Heart left ventricle (tissue), 16 donors: ENCODE data around the gene MPRIP. TPM values are rescaled to one million over a fixed set of nuclear protein-coding genes. Genes with fewer than 3 reads are reported as not detected.

Experiments
- ATAC-seq, 4 donors: fragments of 200-7000 bp; cut with Tn5 transposase; one replicate each; pipeline ENCODE4 v1.9.1; 2020 to 2022; ENCODE audit warnings: moderate library complexity in 4 of 4, mild to moderate bottlenecking in 3 of 4, moderate number of reproducible peaks in 1 of 4
- DNase-seq, 5 donors: peaks; one replicate each; pipeline ENCODE4 v3.0.0-alpha.2; 2020
- H3K27ac ChIP-seq, 12 donors: fragments of 200-600 bp; sonication (generic) in 4 of 12; one replicate each; pipeline versions ENCODE4 v1.5.0 to v1.8.0; 2016 to 2022; ENCODE audit warnings: mild to moderate bottlenecking in 2 of 12
- H3K27me3 ChIP-seq, 9 donors: fragments of 200-600 bp; sonication (generic) in 2 of 9; one replicate each; pipeline versions ENCODE4 v1.5.1 to v1.8.0; 2016 to 2022; ENCODE audit warnings: mild to moderate bottlenecking in 3 of 9
- H3K36me3 ChIP-seq, 9 donors: fragments of 200-600 bp; sonication (generic) in 2 of 9; one replicate each; pipeline versions ENCODE4 v1.5.0 to v1.8.0; 2018 to 2022; ENCODE audit warnings: mild to moderate bottlenecking in 2 of 9
- H3K4me1 ChIP-seq, 12 donors: fragments of 200-600 bp; sonication (generic) in 4 of 12; one replicate each; pipeline versions ENCODE4 v1.5.0 to v1.8.0; 2016 to 2022; ENCODE audit warnings: mild to moderate bottlenecking in 3 of 12
- H3K4me3 ChIP-seq, 12 donors: fragments of 200-600 bp; sonication (generic) in 4 of 12; one replicate each; pipeline versions ENCODE4 v1.5.0 to v1.8.0; 2017 to 2022; ENCODE audit warnings: mild to moderate bottlenecking in 9 of 12, moderate library complexity in 4 of 12
- H3K9me3 ChIP-seq, 12 donors: fragments of 200-600 bp; sonication (generic) in 4 of 12; one replicate each; pipeline versions ENCODE4 v1.5.0 to v1.8.0; 2016 to 2022; ENCODE audit warnings: mild to moderate bottlenecking in 1 of 12
- CTCF ChIP-seq, 12 donors: fragments of 200-600 bp; sonication (generic) in 4 of 12; IDR thresholded peaks; one replicate each; pipeline versions ENCODE4 v1.5.0 to v1.8.0; 2018 to 2022; ENCODE audit warnings: antibody characterized with exemption in 12 of 12, mild to moderate bottlenecking in 5 of 12
- POLR2A ChIP-seq, 2 donors: fragments of 450-650 bp; IDR thresholded peaks; one replicate each; pipeline ENCODE4 v1.6.1; 2017; ENCODE audit warnings: antibody characterized with exemption in 2 of 2, mild to moderate bottlenecking in 2 of 2, moderate library complexity in 2 of 2
- WGBS, 4 donors: extraction: QIAGEN DNeasy Blood & Tissue Kit in 2 of 4; methylation state at CpG; one replicate each; pipeline versions ENCODE4 v1.1.5 to v1.1.7; 2013 to 2018; 5-methylcytosine and 5-hydroxymethylcytosine counted together
- intact Hi-C, 10 donors: fragments of 100-400 bp; cut with DNase I; formaldehyde crosslinking; loops; one replicate each; pipeline versions ENCODE4 v1.11.1 to v1.14.2; 2022
- polyA plus RNA-seq, 2 donors: library from polyadenylated mRNA; stranded (reverse); fragments of 200-250 nt; gene quantifications; one replicate each; pipeline ENCODE4 v1.2.3, GENCODE V29; 2013
- total RNA-seq, 9 donors: library from RNA; depleted of rRNA in 2 of 9; stranded (reverse); fragments of >200 nt in 2 of 9; fragmentation: NEBNext Ultra II Directional in 3 of 9; extraction: Animal tissue kit (Norgen Biotek cat#: 25700) in 3 of 9; gene quantifications; one replicate each; pipeline versions ENCODE4 v1.1.0 to v1.2.4, GENCODE V29; 2016 to 2023
- donor health status: ischemic (EF 13 %, LVEDD 7.1; RV severe dilation, severe dysfunction).
- donor health status: healthy with polysubstance abuse.
- donor health status: DM: no; HTN: yes; CAD: no.
- donor health status: DM: no; HTN: no; CAD: no.
- donor health status: ischemic (EF 25% LVEDD 6.9; RV normal size, moderate dysfunction).
- donor health status: ischemic (EF 25% LVEDD 5.7; RV mildly dilated, moderate dysfunction).
- donor health status: healthy.
- donor health status: DM: yes; HTN: yes; CAD: no.
- donor health status: ischemic (EF 35%, LVEDD 5.7; RV mildly dilated, moderate dysfunction).
- donor health status: nonischemic (EF 11% LVEDD 7.7; RV severe dilation, severe dysfunction).
- donor health status: DM: yes; HTN: yes; CAD: no.
- donor health status: PGD.
- donor health status: ischemic (EF 29% LVEDD 5.4; RV normal size, mild dysfunction).
- donor health status: nonischemic (EF 23%, LVEDD 6.1; RV moderate dilation, normal function).

MPRIP gene
- total and polyA plus RNA-seq, 11 donors, result 131 to 686 (median 343) TPM

GRCh38 chr17:17035920-17036523, 6.2 kb upstream of the MPRIP start:
- Histone ChIP-seq H3K27ac (peak overlapping the region in 10 of 12 donors; percentile 12 to 88 (median 38)), H3K36me3 (no peaks in the 10 kb centered on the region), H3K27me3 (no peaks in the 10 kb centered on the region), H3K4me3 (no peak overlapping the region), H3K9me3 (no peaks in the 10 kb centered on the region), H3K4me1 (peaks cover 0 to 34% (median 23%) of the 10 kb centered on the region in 12 donors)
- peak in 1 of 4 donors; percentile 45 for ATAC-seq
- TF ChIP-seq POLR2A (IDR thresholded peaks at IDR 0.05), result no peak
- TF ChIP-seq CTCF (IDR thresholded peaks at IDR 0.05), result no peak
- intact Hi-C loops, result no loop called here
- WGBS, 4 donors, result 63 to 68% (median 65%) methylated on average over 12 of the region's 12 CpGs
- DNase-seq, result peak in 1 of 5 donors; percentile 46

- Histone ChIP-seq H3K27me3 (no peaks in the 10 kb centered on the region), H3K9me3 (no peaks in the 10 kb centered on the region), H3K36me3 (no peaks in the 10 kb centered on the region), H3K27ac (peak overlapping the region in 10 of 12 donors; percentile 9 to 88 (median 41)), H3K4me1 (peaks cover 0 to 34% (median 28%) of the 10 kb centered on the region in 12 donors), H3K4me3 (no peak overlapping the region)
- ATAC-seq, result peak; percentile 78 to 89 (median 82)
- intact Hi-C loops, result no loop called here
- 34 to 54% (median 41%) methylated on average over 10 of the region's 10 CpGs for WGBS, 4 donors
- peak in 1 of 5 donors; percentile 84 for DNase-seq
- TF ChIP-seq CTCF (IDR thresholded peaks at IDR 0.05) (no peak), POLR2A (IDR thresholded peaks at IDR 0.05) (no peak)
Observed at GRCh38 chr17:17036524-17036998, 5.7 kb upstream of the MPRIP start.

- Histone ChIP-seq H3K4me1 (peaks cover under 1 to 44% (median 33%) of the 10 kb centered on the region in 12 donors), H3K36me3 (no peaks in the 10 kb centered on the region), H3K9me3 (no peaks in the 10 kb centered on the region), H3K27me3 (no peaks in the 10 kb centered on the region), H3K4me3 (no peak overlapping the region), H3K27ac (no peak overlapping the region)
- peak in 1 of 5 donors; percentile 24 for DNase-seq
- intact Hi-C loops, result loop anchor here in 5 of 10 donors (5.0 to 10.0 kb wide), 3 partner anchors 37 to 62 kb away; no protein-coding TSS in a partner anchor
- no peak for TF ChIP-seq POLR2A (IDR thresholded peaks at IDR 0.05)
- TF ChIP-seq CTCF (IDR thresholded peaks at IDR 0.05), result no peak
- 88 to 92% (median 90%) methylated on average over 6 of the region's 6 CpGs for WGBS, 4 donors
- ATAC-seq, result no peak
Observed at GRCh38 chr17:17039911-17040310, 2.3 kb upstream of the MPRIP start.

DNA sequence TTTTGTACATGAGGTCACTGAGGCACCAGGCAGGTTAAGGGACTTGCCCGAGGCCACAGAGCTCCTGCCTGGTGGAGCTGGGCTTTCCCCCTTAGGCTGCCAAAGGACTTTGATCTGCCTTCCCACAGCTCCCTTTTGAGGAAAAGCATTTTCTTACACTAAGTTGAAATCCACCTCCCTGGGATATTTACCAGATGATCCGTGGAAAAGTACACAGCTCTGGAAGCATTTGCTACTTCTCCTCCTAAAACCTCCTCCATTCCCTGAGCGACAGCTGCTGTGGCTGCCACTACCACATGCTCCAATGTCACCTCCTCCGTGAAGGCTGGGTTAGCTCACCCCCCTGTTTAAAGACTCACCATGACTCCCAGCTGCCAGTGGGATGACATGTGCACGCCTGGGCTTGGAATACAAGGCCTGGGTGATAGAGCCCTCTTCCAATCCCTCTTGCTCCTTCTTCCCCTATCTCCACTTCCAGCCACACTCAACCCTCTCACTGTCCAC, 1.2 kb upstream of the MPRIP start:
- no peaks in the 10 kb centered on the region for H3K9me3 ChIP-seq
- H3K27ac ChIP-seq, result peak overlapping the region in 11 of 12 donors; percentile 62 to 88 (median 77)
- TF ChIP-seq CTCF (IDR thresholded peaks at IDR 0.05) (no peak), POLR2A (IDR thresholded peaks at IDR 0.05) (no peak)
- intact Hi-C loops, result loop anchor here in 5 of 10 donors (5.0 to 10.0 kb wide), 3 partner anchors 36 to 61 kb away; no protein-coding TSS in a partner anchor
- peak overlapping the region in 1 of 12 donors; percentile 57 for H3K4me3 ChIP-seq
- peaks cover 11 to 56% (median 44%) of the 10 kb centered on the region in 12 donors for H3K4me1 ChIP-seq
- ATAC-seq (peak in 3 of 4 donors; percentile 5 to 26 (median 8)), DNase-seq (peak in 3 of 5 donors; percentile 60 to 65 (median 65))
- no peaks in the 10 kb centered on the region for H3K27me3 ChIP-seq
- no peaks in the 10 kb centered on the region for H3K36me3 ChIP-seq
- 38 to 69% (median 48%) methylated on average over 5 of the region's 5 CpGs for WGBS, 4 donors
